NCI-H2107 treated with DMSO at 0.1 percent for 48 hours (cell line): ENCODE measurements around the gene CCM2L.
"Not testable (repeated sequence)": the region's sequence is repeated elsewhere in the genome, so short reads cannot be mapped to it uniquely, and the experiment has no call there.

Experiments
- DNase-seq: peaks from one replicate; lab custom pipeline; 2025; ENCODE audit not compliant: unreplicated experiment; lab: John Stamatoyannopoulos, UW

CCM2L gene

GRCh38 chr20:32028647-32029372, 18.6 kb downstream of the CCM2L start:
- DNase-seq: no peak

- DNase-seq: no peak
Measured at GRCh38 chr20:32029561-32029960, 19.3 kb downstream of the CCM2L start.

GRCh38 chr20:32031007-32031958, 21.0 kb downstream of the CCM2L start:
- DNase-seq: peak; percentile 26

- DNase-seq: no peak
Measured at GRCh38 chr20:32033316-32033715, 23.1 kb downstream of the CCM2L start.

GRCh38 chr20:32033721-32034120, 23.5 kb downstream of the CCM2L start:
- not testable (repeated sequence) for DNase-seq

GRCh38 chr20:32034581-32035425, 24.6 kb downstream of the CCM2L start:
- DNase-seq: no peak

GRCh38 chr20:32035426-32035779, 25.2 kb downstream of the CCM2L start:
- no peak for DNase-seq

- no peak for DNase-seq
Measured at GRCh38 chr20:32036252-32036651, 26.0 kb downstream of the CCM2L start.

GRCh38 chr20:32036716-32037485, 26.7 kb downstream of the CCM2L start:
- DNase-seq: no peak

- DNase-seq: no peak
Measured at GRCh38 chr20:32037929-32038328, 27.7 kb downstream of the CCM2L start.

GRCh38 chr20:32040142-32040953, 30.1 kb downstream of the CCM2L start:
- no peak for DNase-seq

GRCh38 chr20:32045999-32046398, 35.8 kb downstream of the CCM2L start:
- DNase-seq: no peak

GRCh38 chr20:32050324-32050841, 40.1 kb downstream of the CCM2L start:
- no peak for DNase-seq

- no peak for DNase-seq
Measured at GRCh38 chr20:32050851-32051556, 40.8 kb downstream of the CCM2L start.

- no peak for DNase-seq
Measured at GRCh38 chr20:32051720-32052089, 41.5 kb downstream of the CCM2L start.

GRCh38 chr20:32052090-32052777, 42.0 kb downstream of the CCM2L start, which contains the start of gene HCK:
HCK (plus strand) TSS chr20:32052242.
- DNase-seq: no peak

- DNase-seq: no peak
Measured at GRCh38 chr20:32052778-32053362, 42.6 kb downstream of the CCM2L start.

GRCh38 chr20:32053648-32054047, 43.4 kb downstream of the CCM2L start:
- no peak for DNase-seq
